Measurements from ENCODE around the gene BCL6.

Gene BCL6

DNA sequence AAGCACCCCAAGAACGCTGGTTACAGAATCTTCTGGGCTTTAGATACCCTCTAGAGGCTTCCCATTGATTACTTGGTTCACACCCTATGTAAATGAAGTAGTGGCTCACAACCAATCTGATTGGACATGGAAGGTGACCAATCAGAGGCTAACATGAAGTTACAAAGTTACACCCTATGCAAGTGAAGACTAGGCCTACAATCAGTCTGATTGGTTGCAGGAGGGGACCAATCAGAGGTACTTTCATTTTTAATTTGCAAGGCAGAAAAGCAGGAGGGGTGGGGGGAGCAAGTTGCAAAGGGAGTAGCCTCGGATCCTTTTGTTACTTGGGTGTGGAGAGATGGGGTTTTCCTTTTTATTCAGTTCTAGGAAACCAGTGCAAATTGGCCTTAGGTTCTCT lies 31.8 kb downstream of the BCL6 start:
- in situ Hi-C loops (cut with HindIII; ENCODE audit: low sequenced_read_pairs): no loop called here
- no peak for DNase-seq (ENCODE audit: low read depth)
- H3K4me3 ChIP-seq (ENCODE audit: low read depth, low read length): no peak overlapping the region
- TF ChIP-seq CTCF (IDR thresholded peaks at IDR 0.05; ENCODE audit: low read depth, low read length, missing control alignments): no peak

DNA sequence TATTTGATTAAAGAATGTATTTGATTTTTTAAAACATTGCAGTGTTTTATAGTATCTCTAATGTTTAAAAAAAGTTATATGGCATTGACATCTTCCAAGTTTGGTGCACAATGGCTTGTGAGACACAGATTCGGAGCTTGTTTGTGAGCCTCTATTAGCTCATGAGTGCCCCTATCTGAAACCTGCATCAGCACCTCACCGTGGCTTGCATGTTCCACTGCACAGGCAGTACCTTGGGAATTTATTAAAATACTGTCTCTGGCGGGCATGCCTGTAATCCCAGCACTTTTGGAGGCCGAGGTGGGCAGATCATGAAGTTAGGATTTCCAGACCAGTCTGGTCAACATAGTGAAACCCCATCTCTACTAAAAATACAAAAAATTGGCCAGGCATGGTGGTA lies 36.1 kb downstream of the BCL6 start:
- no peak for DNase-seq (ENCODE audit: low read depth)
- in situ Hi-C loops (cut with HindIII; ENCODE audit: low sequenced_read_pairs): no loop called here
- peak; percentile 15 for TF ChIP-seq CTCF (IDR thresholded peaks at IDR 0.05; ENCODE audit: low read depth, low read length, missing control alignments)
- no peak overlapping the region for H3K4me3 ChIP-seq (ENCODE audit: low read depth, low read length)

GRCh38 chr3:187708696-187709095 lies 36.6 kb downstream of the BCL6 start:
- H3K4me3 ChIP-seq (ENCODE audit: low read depth, low read length): no peak overlapping the region
- no peak for TF ChIP-seq CTCF (IDR thresholded peaks at IDR 0.05; ENCODE audit: low read depth, low read length, missing control alignments)
- DNase-seq (ENCODE audit: low read depth): no peak
- in situ Hi-C loops (cut with HindIII; ENCODE audit: low sequenced_read_pairs): no loop called here

DNA sequence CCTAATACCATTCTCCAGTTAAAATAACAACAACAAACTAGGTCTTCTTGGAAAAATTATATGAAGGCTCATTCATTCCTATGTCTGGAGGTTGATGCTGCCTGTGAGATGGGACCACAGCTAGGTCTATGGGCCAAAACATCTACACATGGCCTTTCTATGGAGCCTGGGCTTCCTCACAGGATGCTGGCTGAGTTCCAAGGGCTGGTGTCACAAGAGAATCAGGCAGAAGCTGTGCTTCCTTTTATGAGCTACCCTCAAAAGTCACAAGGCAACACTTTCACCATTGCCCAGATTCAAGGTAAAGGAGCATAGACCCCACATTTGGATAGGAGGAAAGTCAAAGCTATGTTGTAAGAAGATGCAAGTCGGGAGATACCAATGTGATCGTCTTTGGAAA lies 38.3 kb downstream of the BCL6 start:
- H3K4me3 ChIP-seq (ENCODE audit: low read depth, low read length): no peak overlapping the region
- in situ Hi-C loops (cut with HindIII; ENCODE audit: low sequenced_read_pairs): no loop called here
- no peak for DNase-seq (ENCODE audit: low read depth)
- no peak for TF ChIP-seq CTCF (IDR thresholded peaks at IDR 0.05; ENCODE audit: low read depth, low read length, missing control alignments)

DNA sequence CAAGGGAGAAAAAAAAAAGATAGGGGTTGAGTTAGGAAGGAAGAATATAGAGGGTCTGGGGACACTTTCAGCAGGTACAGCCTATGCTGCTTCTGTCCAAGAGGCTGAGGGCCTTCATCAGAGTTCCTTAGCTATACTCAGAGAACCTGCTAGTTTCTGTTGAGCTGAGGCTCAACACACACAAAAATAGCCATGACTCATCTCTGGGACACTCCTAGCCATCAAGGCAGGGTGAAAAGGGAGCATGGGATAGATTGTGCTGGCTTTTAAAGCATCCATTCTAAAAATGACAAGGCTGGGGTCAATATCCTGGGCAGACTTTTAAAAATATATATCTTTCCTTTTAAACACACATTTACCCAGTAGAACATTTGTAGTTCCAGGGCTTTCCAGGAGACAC lies 40.1 kb downstream of the BCL6 start:
- no peak for DNase-seq (ENCODE audit: low read depth)

GRCh38 chr3:187702507-187703033 lies 42.7 kb downstream of the BCL6 start, which contains the start of gene RTP2:
TSS of gene RTP2 (minus strand) at chr3:187702557. CDS start at chr3:187702128, 429 bp downstream.
- no peak for DNase-seq (ENCODE audit: low read depth)
- no peak for TF ChIP-seq CTCF (IDR thresholded peaks at IDR 0.05; ENCODE audit: low read depth, low read length, missing control alignments)
- in situ Hi-C loops (cut with HindIII; ENCODE audit: low sequenced_read_pairs): no loop called here
- H3K4me3 ChIP-seq (ENCODE audit: low read depth, low read length): no peak within 1 kb of the TSS

More for the DNA sequence above, 40.1 kb downstream of the BCL6 start:
- H3K4me3 ChIP-seq (ENCODE audit: low read depth, low read length): no peak overlapping the region
- no peak for TF ChIP-seq CTCF (IDR thresholded peaks at IDR 0.05; ENCODE audit: low read depth, low read length, missing control alignments)
- in situ Hi-C loops (cut with HindIII; ENCODE audit: low sequenced_read_pairs): no loop called here
